T-helper 9 cell (primary cell): Measurements from ENCODE around the gene HOXB8.

Experiments used
- DNase-seq: peaks from one replicate; pipeline ENCODE4 v3.0.0-alpha.2; 2020

The HOXB8 gene

DNA sequence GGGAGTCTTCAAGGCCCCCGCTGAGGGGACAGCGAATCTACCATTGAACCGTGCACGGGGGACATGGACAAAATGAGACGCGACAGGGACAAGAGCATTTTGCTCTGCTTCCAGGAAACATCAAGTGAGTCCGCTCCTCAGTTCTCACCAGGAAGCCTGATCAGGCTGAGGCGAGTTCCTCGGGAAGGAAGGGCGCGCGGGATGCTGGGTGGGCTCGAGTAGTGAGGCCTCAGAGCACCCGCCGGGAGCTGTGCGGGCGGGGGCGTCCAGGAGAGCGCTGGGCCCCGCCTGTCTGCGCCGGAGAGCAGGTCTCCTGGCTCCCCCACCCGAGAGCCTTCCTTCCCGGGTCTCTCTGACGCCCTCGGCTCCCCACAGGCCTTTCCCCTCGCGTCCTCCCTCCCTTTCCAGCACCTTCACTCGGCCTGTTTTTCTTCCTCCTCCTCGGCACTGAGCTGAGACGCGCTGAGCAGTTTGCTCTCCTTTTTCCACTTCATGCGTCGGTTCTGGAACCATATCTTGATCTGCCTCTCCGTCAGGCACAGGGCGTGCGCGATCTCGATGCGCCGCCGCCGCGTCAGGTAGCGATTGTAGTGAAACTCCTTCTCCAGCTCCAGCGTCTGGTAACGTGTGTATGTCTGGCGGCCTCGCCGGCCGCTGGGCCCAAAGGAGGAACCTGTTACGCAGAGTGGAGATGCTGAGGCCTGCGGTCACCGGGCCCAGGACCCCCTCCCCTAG is 18.9 kb downstream of the HOXB8 start:
- DNase-seq = no peak

DNA sequence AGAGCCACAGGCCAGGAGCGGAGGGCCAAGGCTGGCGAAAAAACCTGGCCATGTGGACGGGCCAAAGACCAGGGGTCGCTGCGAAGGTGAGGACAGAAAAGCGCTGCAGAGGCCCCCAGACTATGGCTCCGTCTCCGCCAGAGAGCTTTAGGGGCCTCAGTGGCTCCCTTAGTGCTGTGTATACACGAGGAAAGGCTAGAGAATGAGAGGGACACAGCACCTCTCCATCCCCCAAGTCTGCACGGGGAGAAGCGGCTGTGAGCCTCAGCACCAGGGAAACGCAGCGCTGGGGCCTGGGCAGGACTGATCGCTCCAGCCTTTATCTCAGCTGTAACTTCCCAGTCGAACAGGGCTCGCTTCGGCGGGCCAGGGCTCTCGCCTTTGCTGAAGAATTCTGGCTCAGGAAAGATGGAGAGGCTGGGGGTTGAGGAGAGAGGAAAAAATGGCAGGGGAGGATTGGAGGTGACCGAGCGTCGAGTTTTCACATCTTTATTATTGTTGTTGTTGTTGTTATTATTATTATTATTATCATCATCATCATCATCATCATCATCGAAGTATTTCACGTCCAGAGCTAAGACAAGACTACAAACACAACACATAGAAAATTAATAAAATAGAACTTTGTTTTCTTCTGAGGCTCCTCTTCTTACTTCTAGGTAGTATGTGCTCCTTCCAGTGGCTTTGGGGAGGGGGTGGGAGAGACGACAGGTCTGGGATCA is 19.7 kb downstream of the HOXB8 start:
- DNase-seq = no peak

DNA sequence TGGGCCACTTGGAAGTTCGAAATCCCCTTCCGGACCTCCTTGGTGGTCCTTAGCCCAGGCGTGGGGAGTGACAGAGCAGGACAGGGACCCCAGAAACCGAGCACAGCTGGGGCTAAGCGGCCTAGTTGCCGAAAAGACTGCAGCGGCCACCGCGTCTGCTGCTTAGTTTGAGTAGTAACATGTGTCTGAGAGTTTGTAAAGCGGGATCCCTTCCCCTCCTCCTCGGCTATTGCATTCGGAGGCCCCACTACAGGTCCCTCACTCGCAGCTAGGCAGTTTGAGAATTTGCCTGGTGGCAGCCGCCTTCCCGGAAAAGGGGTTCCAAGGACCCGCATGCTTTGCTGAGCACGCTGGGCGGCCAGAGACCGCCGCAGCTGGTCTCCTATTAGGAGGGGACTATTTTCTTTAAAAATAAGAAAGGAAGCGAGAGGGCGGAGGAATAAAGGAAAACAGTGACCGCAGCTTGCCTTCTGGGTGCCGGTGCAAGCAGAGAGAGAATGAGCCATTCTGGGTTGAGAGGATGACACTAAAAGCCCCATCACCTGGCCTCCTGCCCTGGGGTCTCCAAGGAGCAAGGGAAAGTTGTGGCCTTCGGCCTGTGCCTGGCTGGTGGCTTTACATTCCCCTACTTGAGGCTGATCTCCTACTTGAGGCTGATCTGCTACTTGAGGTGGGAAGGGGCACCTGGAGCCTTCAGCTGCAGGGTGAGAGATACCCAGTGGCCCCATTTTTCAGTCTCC is 20.4 kb downstream of the HOXB8 start:
- no peak for DNase-seq

DNA sequence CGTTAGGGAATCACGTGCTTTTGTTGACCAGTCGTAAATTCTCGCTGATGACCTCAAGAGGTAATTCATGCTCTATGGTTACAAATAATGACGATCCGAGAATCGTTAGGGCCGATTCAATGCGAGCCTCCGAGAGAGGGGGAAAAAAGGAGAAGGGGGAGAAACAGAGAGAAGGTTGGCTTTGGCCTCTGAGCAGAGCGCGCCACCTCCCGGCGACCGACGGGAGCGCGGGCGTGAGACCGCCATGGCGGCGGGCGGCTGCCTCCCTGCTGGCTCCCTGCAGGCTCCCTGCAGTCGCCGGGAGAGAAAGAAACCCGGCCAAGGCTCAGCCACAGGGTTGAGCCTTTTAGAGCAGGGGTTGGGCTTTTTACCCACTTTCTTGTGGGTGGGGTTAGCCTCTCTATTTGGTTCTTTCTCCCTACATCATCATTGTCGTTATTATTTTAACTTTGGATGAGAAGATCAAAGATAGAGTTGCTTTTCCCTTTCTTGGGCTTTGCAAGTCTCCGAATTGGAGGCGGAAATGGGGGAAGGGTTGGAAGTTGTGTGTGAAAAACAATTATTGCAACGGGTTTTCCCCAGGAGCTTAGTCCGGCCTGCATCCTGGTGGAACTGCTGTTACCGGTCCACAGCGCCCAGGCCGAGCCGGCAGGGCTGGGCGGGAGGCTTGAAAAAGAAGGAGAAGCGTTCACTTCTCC is 21.1 kb downstream of the HOXB8 start:
- peak; percentile 81 for DNase-seq

DNA sequence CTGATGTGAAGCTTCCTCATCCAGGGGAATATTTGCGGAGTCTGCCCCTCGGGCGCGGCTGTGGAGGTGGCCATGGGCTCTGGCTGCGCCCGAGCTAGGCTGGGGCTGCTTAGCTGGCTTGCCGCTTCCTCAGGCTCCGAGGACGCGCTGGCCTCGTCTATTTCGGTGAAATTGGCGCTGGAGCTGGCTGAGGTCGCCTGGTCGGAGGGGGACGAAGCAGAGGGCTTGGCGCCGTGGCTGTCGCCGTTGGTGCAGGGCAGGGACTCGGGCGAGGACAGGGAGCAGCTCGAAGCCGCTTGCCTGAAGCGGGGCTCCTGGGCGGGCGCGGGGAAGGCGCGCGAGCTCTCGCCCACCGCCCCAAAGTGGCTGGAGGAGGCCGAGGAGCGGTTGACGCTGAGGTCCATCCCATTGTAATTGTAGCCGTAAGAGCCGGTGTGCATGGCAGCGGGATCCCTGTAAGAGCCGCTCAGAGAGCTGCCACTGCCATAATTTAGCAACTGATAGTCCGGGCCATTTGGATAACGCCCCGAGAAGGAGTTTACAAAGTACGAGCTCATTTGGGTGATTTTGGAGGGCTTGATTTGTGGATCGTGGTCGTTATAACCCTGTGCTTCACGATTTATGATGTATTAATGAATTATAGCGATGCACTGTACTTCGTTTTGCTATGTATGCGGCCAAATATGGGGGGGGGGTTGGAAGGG is 21.8 kb downstream of the HOXB8 start, which contains the start of gene HOXB5:
Gene HOXB5 (minus strand): TSS at position 654 of the 704 bp plus-strand sequence. CDS start 97 bp downstream, at position 557.
- no peak for DNase-seq

DNA sequence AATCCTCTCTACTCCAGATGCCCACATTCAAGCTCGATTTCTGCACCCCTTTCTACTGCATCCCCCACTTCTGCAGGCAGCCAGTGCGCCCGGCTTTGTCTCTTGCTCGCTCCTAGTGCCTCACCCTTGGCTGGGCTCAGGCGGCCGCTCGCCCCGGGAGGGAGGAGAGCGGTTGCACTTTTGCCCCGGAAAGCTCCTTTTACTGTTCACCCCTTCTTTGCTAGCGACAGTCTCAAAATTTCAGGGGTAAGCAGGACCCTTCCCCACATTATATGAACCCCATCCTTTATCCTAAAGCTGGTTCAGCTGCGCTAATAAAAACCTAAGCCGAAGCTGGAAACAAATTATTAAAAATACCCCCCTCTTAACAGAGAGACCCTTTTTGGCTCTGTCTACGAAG is 22.5 kb downstream of the HOXB8 start:
- DNase-seq = no peak

DNA sequence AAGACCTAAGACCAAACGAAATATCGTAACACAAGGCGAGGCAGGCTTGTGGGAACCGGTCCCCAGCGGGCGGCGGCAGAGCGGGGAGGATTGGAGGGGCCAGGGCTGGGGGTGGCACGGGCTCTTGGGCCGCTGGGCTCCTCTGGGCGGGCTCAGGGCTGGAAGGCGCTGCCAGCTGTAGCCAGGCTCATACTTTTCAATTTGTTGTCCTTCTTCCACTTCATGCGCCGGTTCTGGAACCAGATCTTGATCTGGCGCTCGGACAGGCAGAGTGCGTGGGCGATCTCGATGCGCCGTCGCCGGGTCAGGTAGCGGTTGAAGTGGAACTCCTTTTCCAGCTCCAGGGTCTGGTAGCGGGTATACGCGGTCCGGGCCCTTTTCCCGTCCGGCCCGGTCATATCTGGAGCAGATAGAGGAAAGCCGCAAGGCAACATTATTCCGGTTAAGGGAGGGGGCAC is 23.0 kb downstream of the HOXB8 start:
- no peak for DNase-seq

DNA sequence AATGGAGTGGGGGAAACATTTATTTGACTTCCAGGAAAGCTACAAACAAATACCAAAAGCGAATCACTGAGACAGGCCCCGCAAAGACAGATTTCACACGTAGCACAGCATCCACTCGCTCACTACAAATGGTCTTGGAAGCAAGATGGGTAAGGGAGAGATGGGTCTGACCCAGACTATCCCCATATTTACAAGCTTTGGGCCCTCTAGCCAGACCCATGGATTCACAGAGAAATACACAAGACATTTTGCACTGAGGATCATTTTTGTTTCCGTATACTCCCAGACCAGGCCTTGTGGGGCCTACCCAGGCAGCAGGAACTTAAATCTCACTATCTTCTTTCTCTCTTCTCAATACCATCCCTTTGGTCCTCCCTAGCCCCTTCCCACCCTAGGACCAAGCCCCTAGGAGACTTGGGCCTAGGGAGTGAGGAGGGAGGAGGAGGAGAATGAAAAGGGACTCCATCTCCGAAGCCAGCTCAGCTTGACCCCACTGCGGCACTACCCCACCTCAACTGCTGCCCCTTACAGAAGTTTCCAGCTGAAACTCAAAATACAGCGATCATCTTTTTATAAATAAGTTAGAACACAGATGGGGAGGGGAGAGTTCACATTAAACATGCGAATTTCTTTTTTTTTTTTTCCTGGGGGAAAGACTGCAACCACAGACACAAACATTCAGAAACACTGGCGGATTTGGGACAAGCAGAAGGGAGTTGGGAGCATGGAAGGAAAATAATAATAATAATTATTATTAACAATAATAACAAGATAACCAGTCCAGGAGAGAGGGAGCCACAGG is 23.6 kb downstream of the HOXB8 start:
- DNase-seq = no peak

DNA sequence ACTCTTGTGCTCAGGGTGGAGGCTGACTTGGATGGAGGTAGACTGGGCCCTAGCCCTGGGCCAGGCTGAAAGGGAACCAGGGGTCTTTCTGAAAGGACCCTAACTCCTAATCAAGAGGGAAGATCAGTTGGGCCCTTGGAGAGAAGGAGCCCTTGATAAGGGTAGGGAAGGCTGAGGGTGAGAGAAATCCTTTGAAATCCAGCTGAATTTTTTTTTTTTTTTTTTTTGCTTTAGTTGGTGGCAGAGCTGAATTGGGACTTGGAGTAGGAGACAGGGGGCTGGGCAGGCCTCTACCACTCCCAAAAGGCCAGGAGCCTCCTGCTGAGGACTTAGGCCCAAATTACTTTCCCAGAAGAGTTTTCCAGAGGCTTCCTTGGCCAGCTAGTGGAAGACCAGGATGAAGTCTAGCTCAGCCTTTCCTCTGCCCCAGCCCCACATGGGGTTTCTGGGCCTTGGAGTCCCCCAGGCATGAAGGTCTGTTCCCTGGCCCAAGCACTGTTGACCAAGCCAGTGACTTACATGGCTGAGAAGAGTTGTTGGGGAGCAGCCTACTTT is 24.4 kb downstream of the HOXB8 start:
- no peak for DNase-seq

DNA sequence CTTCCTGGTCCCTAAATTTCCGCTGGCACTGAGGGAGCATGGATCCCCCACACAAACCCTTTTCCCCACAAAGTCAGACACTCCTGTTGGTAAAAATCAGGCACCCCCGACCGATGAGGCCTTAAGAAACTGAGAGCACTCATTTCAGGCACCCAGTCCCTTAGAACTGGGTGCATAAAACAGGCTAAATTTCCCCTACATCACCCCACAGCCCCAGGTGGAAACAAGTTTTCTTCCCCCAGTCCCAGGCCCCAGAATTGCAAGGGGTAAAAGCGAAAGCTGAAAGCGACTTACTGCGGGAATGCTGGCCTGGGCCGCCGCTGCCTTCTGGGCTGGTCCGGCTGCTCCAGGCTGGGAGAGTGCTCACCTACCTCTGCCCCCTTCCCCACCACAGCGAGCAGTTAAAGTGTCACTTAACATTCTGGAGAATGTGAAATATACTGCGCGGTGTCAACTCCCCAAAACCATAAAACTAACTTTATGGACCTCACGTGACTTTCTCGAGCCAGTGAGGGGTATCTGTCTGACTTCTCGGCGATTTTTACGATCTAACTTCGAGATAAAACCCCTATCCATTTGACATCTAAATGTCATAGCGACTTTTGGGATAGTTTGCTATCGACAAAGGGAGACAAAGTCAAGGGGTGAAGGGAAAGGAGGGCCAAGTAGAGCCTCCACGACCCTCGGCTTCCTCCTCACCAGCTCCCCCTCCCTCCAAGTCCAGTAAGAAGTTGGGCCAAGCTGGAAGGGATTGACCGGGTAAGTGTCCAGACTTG is 25.1 kb downstream of the HOXB8 start, which contains the start of gene HOXB3:
Gene HOXB3 (minus strand): TSS at position 411 of the 776 bp plus-strand sequence. CDS start 37,767 bp downstream, outside the sequence.
- no peak for DNase-seq

DNA sequence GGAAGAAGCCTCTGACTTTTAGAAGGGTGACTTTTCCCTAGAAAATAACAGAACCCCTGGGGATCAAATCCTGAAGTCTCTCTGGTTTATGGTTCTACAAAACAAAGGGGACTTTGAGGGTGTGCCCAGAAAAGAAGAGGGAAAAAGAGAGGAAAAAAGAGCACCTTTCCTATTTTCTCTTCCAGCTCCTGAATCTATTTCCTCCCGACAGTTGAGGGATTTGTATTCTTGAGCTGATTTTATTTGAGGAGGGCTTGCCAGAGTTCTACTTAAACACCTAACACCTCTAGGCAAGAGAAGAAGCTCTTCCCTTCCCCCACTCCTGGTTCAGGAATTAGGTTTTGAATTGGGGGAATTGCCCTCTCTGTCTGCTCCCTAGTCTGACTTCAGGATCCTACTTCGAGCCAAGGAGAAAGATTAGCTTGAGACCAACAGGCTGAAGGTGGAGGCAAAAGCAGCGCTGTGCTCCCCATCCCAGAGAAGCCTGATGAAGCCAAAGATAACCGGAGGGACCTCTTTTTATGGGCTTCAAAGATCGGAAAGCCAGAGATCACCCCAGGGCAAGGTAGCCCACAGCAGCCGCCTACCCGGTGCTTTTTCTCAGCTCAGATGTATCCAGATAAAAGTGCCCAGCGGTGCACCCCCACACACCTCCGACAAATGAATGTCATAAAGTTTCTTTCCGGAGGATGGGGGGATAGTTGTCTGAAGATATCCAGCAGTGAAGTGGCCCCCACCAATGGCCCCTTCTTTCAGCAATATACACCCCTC is 25.8 kb downstream of the HOXB8 start:
- no peak for DNase-seq

DNA sequence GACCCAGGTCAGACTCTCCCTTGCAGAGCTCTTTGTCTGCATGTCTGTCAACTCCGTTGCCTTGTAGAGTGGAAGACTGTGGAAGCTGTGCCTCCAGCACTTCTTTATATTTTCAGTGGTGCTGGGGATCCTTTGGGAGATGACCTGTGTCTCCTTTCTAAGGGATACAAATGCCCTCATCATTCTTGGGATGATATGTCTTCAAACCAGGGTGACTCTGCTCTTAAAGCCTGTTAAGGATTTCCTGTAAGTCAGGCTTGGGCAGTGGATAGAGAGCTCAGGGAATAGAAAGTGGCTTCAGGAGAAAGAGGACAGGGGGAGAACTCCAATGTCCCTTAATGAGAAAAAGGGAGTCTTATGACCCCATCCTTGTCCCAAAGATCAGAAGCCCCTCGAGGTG is 26.6 kb downstream of the HOXB8 start:
- no peak for DNase-seq

DNA sequence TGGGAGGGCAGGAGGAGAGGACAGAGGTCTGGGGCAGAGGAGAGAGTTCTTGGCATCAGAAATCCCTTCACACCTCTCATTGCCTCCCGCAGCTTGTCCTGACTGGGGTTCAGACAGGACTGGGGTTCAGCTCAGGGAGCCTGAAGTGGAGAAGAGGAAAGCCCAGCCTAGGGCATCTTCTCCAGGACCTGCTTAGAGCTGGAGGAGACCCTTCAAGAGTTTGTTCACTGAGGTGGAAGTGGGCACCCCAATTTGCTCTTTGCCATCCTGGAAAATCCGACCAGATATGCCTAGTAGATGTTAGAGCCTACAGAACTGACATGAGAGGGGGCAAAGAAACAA is 27.0 kb downstream of the HOXB8 start:
- no peak for DNase-seq

DNA sequence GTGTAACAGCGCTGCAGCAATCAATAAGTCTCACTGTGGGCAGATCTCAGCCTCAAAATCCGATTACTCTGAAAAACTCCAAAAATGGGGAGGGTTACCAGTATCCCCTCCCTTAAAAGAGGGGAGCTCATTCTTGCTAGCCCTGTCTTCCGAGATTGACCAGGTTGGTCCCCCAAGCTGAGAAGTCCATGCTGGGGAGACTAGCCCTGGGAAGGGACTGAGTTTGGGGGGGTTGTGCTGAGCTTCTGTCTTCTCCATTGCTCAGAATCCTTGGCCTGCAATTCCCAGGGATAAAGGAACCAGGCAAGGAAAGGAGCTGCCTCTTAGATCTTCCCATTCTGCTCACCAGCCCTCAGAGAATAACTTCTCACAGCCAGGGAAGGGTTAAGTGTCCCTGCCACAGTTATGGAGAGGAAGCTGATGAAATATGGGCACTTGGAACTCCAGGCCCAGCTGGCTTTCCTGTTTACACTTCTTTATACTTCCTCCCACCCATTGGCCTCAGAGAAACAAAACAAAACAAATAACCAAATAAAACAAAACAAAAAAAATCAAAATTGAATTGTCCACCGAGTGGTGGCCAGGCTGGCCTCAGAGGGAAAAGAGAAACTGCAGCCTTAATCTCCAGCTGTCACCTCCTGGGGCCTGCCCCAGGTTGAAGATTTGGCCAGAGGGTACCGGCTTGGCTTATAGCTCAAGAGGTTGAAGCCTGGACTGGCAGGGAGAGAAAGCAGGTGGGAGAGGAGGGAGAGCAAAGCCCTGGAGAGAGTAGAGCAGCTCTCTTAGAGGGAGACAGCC is 27.6 kb downstream of the HOXB8 start:
- no peak for DNase-seq

DNA sequence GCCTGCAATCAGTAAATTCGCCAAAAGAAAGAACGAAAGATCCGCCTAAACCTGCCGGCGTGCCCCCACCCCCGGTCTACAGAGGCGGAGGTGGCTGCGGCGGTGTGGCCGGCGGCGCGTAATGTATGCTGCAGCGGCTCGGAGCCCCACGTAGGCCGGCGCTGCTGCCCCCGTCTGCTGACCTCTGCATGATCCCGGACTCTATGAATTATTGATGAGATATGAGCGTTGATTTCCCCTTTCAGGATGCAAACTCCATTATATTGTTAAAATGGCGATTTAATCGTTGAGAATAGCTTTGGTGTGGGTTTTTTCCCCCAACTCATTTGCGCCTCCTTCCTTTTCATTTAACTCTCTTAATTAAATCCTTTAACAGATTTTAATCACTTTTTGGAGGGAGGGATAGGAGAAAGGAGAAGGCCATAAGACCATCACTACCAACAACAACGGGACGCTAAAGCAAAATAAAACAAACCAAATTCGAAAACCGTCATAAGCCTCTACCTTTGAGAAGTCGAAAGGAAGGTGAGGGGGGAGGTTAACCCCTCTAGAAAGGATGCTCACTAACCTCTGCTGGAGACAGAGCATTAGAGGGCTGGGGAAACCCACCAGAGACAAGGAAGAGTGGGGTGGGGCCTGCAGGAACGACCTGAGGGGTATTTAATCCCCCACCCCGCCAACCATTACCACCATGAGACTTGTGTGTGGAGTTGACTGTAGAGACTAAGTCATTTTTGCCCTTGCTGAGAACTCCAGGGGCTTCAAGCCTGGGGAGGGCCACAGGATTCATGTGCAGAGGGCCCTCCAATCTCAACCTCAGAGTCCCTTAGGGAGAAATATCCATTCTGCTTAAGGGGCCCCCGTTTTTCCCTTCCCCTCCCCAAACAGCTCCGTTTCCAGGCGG is 28.5 kb downstream of the HOXB8 start:
- DNase-seq = no peak

DNA sequence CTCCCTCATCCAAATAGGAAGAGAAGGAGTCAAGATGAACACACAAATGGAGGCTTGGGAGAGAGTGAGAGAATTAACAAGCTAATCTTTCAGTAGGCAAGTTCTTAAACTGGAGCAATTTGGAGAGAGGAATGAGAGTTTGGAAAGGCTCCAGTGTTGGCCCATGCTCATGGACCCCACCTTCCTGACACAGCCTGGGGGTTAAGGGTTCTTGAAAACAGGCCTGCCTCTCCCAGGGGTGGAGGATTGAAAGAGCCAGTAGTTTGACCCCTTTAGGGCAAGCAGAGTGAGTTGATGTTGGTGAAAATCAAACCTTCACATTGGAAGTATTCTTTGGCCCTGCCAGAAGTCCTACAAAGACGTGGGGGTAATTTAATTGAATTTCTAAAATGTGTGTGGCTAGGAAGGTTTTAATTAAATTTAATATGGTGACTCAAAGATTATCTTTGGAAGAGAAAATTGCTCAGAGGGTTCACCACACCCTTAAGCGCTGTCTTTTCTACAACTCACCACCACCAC is 30.8 kb downstream of the HOXB8 start:
- no peak for DNase-seq

DNA sequence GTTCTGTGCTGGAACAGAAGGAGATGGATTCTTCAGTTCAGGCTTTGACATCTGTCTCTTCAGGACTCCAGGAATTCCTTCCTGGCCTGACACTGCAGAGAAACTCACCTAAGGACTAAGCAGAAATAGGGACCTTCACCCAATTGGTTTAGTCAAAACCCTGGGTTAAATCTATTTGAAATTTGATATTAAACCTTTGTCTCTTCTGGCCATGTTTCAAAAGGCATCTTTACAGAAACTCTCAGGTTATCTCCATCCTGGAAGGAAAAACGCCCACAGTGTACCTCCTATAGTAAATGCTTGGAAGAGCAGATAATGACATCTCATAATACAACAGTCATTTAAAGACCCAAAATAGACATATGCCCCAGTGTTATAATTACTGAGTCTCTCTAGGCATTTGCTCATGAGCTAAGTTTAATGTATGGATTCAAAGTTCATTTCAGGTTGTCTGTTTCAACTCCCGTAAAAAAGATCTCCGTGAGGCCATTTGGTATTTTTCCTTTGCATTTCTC is 31.3 kb downstream of the HOXB8 start:
- no peak for DNase-seq
